HAP-1 (cell line): ENCODE measurements around the gene WWP2.
"Not testable (repeated sequence)": the region's sequence is repeated elsewhere in the genome, so short reads cannot be mapped to it uniquely, and the experiment has no call there.

Source experiments
- DNase-seq, 2 experiments: peaks; one replicate each; pipeline ENCODE4 v3.0.0-alpha.2; 2016 to 2020; ENCODE audit warnings: low spot score in 2 of 2
- H3K27me3 ChIP-seq: fragments of 250-450 bp; sonication (Bioruptor Pico); 2 replicates; pipeline ENCODE4 v1.5.1; 2020; ENCODE audit warnings: low read depth, mild to moderate bottlenecking, moderate library complexity
- H3K36me3 ChIP-seq: fragments of 250-450 bp; sonication (Bioruptor Pico); replicated peaks from 2 replicates; pipeline ENCODE4 v1.5.1; 2020; ENCODE audit warnings: mild to moderate bottlenecking
- H3K4me1 ChIP-seq: fragments of 250-450 bp; sonication (Bioruptor Pico); 2 replicates; pipeline ENCODE4 v1.5.1; 2020; ENCODE audit warnings: mild to moderate bottlenecking
- H3K4me3 ChIP-seq: fragments of 250-450 bp; sonication (Bioruptor Pico); 2 replicates; pipeline ENCODE4 v1.5.1; 2020; ENCODE audit warnings: mild to moderate bottlenecking, moderate library complexity
- H3K9me3 ChIP-seq: fragments of 250-450 bp; sonication (Bioruptor Pico); 2 replicates; pipeline ENCODE4 v1.5.1; 2020; ENCODE audit warnings: mild to moderate bottlenecking, moderate library complexity
- in situ Hi-C: fragments of 300-500 bp; cut with MboI; formaldehyde crosslinking; loops from 3 replicates; pipeline ENCODE4 v1.14.3; 2020; ENCODE audit warnings: low sequenced_read_pairs, inconsistent platforms, mixed read lengths

Gene WWP2

GRCh38 chr16:69836257-69836656 is 74.1 kb downstream of the WWP2 start:
- Histone ChIP-seq H3K36me3 (no peaks in the 10 kb centered on the region), H3K4me3 (no peak overlapping the region), H3K27me3 (no peaks in the 10 kb centered on the region), H3K9me3 (no peaks in the 10 kb centered on the region), H3K4me1 (no peaks in the 10 kb centered on the region)
- in situ Hi-C loops = no loop called here
- DNase-seq = no peak

- no peak for DNase-seq
- Histone ChIP-seq H3K4me1 (no peaks in the 10 kb centered on the region), H3K27me3 (no peaks in the 10 kb centered on the region), H3K9me3 (no peaks in the 10 kb centered on the region), H3K4me3 (no peak overlapping the region), H3K36me3 (no peaks in the 10 kb centered on the region; the same call in 1 of the 2 replicates)
- in situ Hi-C loops = no loop called here
Measured at GRCh38 chr16:69837380-69837779, 75.2 kb downstream of the WWP2 start.

GRCh38 chr16:69838489-69838888 is 76.4 kb downstream of the WWP2 start:
- H3K9me3 ChIP-seq = no peaks in the 10 kb centered on the region
- in situ Hi-C loops = no loop called here
- no peaks in the 10 kb centered on the region for H3K4me1 ChIP-seq
- H3K36me3 ChIP-seq = no peaks in the 10 kb centered on the region; the same call in 1 of the 2 replicates
- H3K27me3 ChIP-seq = no peaks in the 10 kb centered on the region
- no peak overlapping the region for H3K4me3 ChIP-seq
- no peak for DNase-seq

- Histone ChIP-seq H3K9me3 (no peaks in the 10 kb centered on the region), H3K27me3 (no peaks in the 10 kb centered on the region), H3K4me3 (no peak overlapping the region), H3K36me3 (no peaks in the 10 kb centered on the region; the same call in 1 of the 2 replicates), H3K4me1 (no peaks in the 10 kb centered on the region)
- in situ Hi-C loops = no loop called here
- DNase-seq = no peak
Measured at GRCh38 chr16:69839240-69839688, 77.1 kb downstream of the WWP2 start.

- in situ Hi-C loops = no loop called here
- H3K9me3 ChIP-seq = no peaks in the 10 kb centered on the region
- H3K4me3 ChIP-seq = no peak overlapping the region
- H3K36me3 ChIP-seq = no peaks in the 10 kb centered on the region; the same call in 1 of the 2 replicates
- no peak for DNase-seq
- no peaks in the 10 kb centered on the region for H3K27me3 ChIP-seq
- no peaks in the 10 kb centered on the region for H3K4me1 ChIP-seq
Measured at GRCh38 chr16:69839798-69840409, 77.8 kb downstream of the WWP2 start.

- Histone ChIP-seq H3K4me1 (no peaks in the 10 kb centered on the region), H3K36me3 (no peaks in the 10 kb centered on the region; the same call in 1 of the 2 replicates), H3K27me3 (no peaks in the 10 kb centered on the region), H3K4me3 (no peak overlapping the region), H3K9me3 (no peaks in the 10 kb centered on the region)
- in situ Hi-C loops = no loop called here
- DNase-seq = no peak
Measured at GRCh38 chr16:69840975-69841374, 78.8 kb downstream of the WWP2 start.

- Histone ChIP-seq H3K36me3 (no peaks in the 10 kb centered on the region; the same call in 1 of the 2 replicates), H3K4me3 (no peak overlapping the region), H3K9me3 (no peaks in the 10 kb centered on the region), H3K27me3 (no peaks in the 10 kb centered on the region), H3K4me1 (no peaks in the 10 kb centered on the region)
- DNase-seq = no peak
- in situ Hi-C loops = no loop called here
Measured at GRCh38 chr16:69844441-69844840, 82.3 kb downstream of the WWP2 start.

GRCh38 chr16:69845181-69845580 is 83.0 kb downstream of the WWP2 start:
- H3K4me1 ChIP-seq = no peaks in the 10 kb centered on the region
- no peak overlapping the region for H3K4me3 ChIP-seq
- no peaks in the 10 kb centered on the region for H3K9me3 ChIP-seq
- in situ Hi-C loops = no loop called here
- H3K27me3 ChIP-seq = no peaks in the 10 kb centered on the region
- no peaks in the 10 kb centered on the region; the same call in 1 of the 2 replicates for H3K36me3 ChIP-seq
- DNase-seq = no peak

- no peaks in the 10 kb centered on the region for H3K36me3 ChIP-seq
- H3K4me3 ChIP-seq = no peak overlapping the region
- in situ Hi-C loops = no loop called here
- H3K27me3 ChIP-seq = no peaks in the 10 kb centered on the region
- H3K9me3 ChIP-seq = no peaks in the 10 kb centered on the region
- no peak for DNase-seq
- H3K4me1 ChIP-seq = no peaks in the 10 kb centered on the region
Measured at GRCh38 chr16:69847643-69848042, 85.5 kb downstream of the WWP2 start.

GRCh38 chr16:69848637-69849545 is 86.8 kb downstream of the WWP2 start:
- in situ Hi-C loops = no loop called here
- DNase-seq = peak in 1 of 2 experiments; percentile 29
- no peaks in the 10 kb centered on the region for H3K36me3 ChIP-seq
- no peaks in the 10 kb centered on the region for H3K27me3 ChIP-seq
- no peaks in the 10 kb centered on the region for H3K4me1 ChIP-seq
- no peak overlapping the region for H3K4me3 ChIP-seq
- no peaks in the 10 kb centered on the region for H3K9me3 ChIP-seq

GRCh38 chr16:69851491-69852240 is 89.5 kb downstream of the WWP2 start:
- H3K4me3 ChIP-seq = no peak overlapping the region
- in situ Hi-C loops = no loop called here
- DNase-seq = no peak
- no peaks in the 10 kb centered on the region for H3K4me1 ChIP-seq
- H3K36me3 ChIP-seq = no peaks in the 10 kb centered on the region
- no peaks in the 10 kb centered on the region for H3K9me3 ChIP-seq
- no peaks in the 10 kb centered on the region for H3K27me3 ChIP-seq

GRCh38 chr16:69852815-69853214 is 90.7 kb downstream of the WWP2 start:
- Histone ChIP-seq H3K36me3 (no peaks in the 10 kb centered on the region), H3K27me3 (no peaks in the 10 kb centered on the region), H3K9me3 (no peaks in the 10 kb centered on the region), H3K4me1 (no peaks in the 10 kb centered on the region), H3K4me3 (no peak overlapping the region)
- in situ Hi-C loops = no loop called here
- no peak for DNase-seq

- in situ Hi-C loops = no loop called here
- Histone ChIP-seq H3K4me3 (no peak overlapping the region), H3K27me3 (no peaks in the 10 kb centered on the region), H3K4me1 (no peaks in the 10 kb centered on the region), H3K9me3 (no peaks in the 10 kb centered on the region), H3K36me3 (no peaks in the 10 kb centered on the region)
- no peak for DNase-seq
Measured at GRCh38 chr16:69853481-69853880, 91.3 kb downstream of the WWP2 start.

GRCh38 chr16:69854776-69855175 is 92.6 kb downstream of the WWP2 start:
- H3K4me3 ChIP-seq, in situ Hi-C loops, DNase-seq, H3K9me3 ChIP-seq, H3K36me3 ChIP-seq, H3K27me3 ChIP-seq, H3K4me1 ChIP-seq: not testable (repeated sequence)
